Kidney (tissue), 14 donors: Measurements from ENCODE around the gene ASTN2. TPM values are rescaled to one million over a fixed set of nuclear protein-coding genes. Genes with fewer than 3 reads are reported as not detected.
A peak's percentile ranks its signal among the peaks of the same experiment; 100 is the strongest.

Experiments used
- DNase-seq, 5 donors: peaks; one replicate each; pipeline ENCODE4 v3.0.0-alpha.2; 2013 to 2020
- FAIRE-seq: peaks from 2 replicates; lab custom pipeline; 2012; peaks lifted over from hg19 to GRCh38; lab: Jason Lieb, UNC
- H3K27ac ChIP-seq, 2 donors: one replicate each; pipeline ENCODE4 v1.7.0; 2013; ENCODE audit warnings: low read depth in 2 of 2, low read length in 2 of 2, inconsistent platforms in 1 of 2
- H3K27me3 ChIP-seq: one replicate; pipeline ENCODE4 v1.7.1; 2013; ENCODE audit warnings: low read length, inconsistent platforms; ENCODE audit not compliant: control insufficient read depth, insufficient read depth
- H3K36me3 ChIP-seq, 3 donors: one replicate each; pipeline versions ENCODE4 v1.7.0 to v1.7.1; 2013; ENCODE audit warnings: low read length in 3 of 3, control low read depth in 1 of 3, inconsistent platforms in 1 of 3; ENCODE audit not compliant: insufficient read depth in 3 of 3, control insufficient read depth in 2 of 3
- H3K4me1 ChIP-seq, 3 donors: one replicate each; pipeline versions ENCODE4 v1.7.0 to v1.7.1; 2013; ENCODE audit warnings: low read length in 3 of 3, inconsistent platforms in 1 of 3, low read depth in 1 of 3; ENCODE audit not compliant: control insufficient read depth in 2 of 3, insufficient read depth in 2 of 3
- H3K4me3 ChIP-seq, 3 donors: one replicate each; pipeline versions ENCODE4 v1.7.0 to v1.8.1; 2013; ENCODE audit warnings: low read length in 3 of 3, control low read depth in 1 of 3, inconsistent platforms in 1 of 3
- H3K9ac ChIP-seq, 3 donors: one replicate each; pipeline versions ENCODE4 v1.7.0 to v1.7.1; 2013; ENCODE audit warnings: low read length in 3 of 3, control low read depth in 1 of 3, inconsistent platforms in 1 of 3
- H3K9me3 ChIP-seq, 3 donors: one replicate each; pipeline versions ENCODE4 v1.7.0 to v1.7.1; 2013; ENCODE audit warnings: low read length in 3 of 3, control low read depth in 1 of 3, inconsistent platforms in 1 of 3; ENCODE audit not compliant: control insufficient read depth in 2 of 3, insufficient read depth in 1 of 3
- intact Hi-C: fragments of 100-400 bp; cut with DNase I; formaldehyde crosslinking; loops from one replicate; pipeline ENCODE4 v1.11.1; 2022
- polyA plus RNA-seq: library from polyadenylated mRNA; stranded (reverse); fragments of 350-450 nt; fragmentation: Illumina TruSeq; extraction: RNeasy Lipid Tissue Mini Kit (QIAGEN cat#74804); gene quantifications from one replicate; pipeline ENCODE4 v1.2.3, GENCODE V29; 2014; ENCODE audit warnings: low read depth, low replicate concordance; ENCODE audit not compliant: insufficient read depth
- total RNA-seq: library from RNA; stranded (reverse); fragmentation: NEBNext Ultra II Directional; extraction: Animal tissue kit (Norgen Biotek cat#: 25700); gene quantifications from one replicate; pipeline ENCODE4 v1.2.1, GENCODE V29; 2021
- TF ChIP-seq, protein P1 (sequence below): IDR thresholded peaks from 3 replicates; pipeline ENCODE4 v1.5.1; 2012; ENCODE audit warnings: mild to moderate bottlenecking, moderate library complexity, borderline replicate concordance; ENCODE audit not compliant: insufficient read depth; ENCODE audit errors: extremely low read depth
- donor health status: control.
- donor health status: control.
- donor health status: control.
- donor health status: control.
- donor health status: control.
- donor health status: DM: yes; HTN: yes; CAD: no.
- donor health status: Normal renal cell carcinoma (clear cell type).

Gene ASTN2
- total and polyA plus RNA-seq, 2 donors from 2014 or later, result 7.6 to 11.5 TPM

DNA sequence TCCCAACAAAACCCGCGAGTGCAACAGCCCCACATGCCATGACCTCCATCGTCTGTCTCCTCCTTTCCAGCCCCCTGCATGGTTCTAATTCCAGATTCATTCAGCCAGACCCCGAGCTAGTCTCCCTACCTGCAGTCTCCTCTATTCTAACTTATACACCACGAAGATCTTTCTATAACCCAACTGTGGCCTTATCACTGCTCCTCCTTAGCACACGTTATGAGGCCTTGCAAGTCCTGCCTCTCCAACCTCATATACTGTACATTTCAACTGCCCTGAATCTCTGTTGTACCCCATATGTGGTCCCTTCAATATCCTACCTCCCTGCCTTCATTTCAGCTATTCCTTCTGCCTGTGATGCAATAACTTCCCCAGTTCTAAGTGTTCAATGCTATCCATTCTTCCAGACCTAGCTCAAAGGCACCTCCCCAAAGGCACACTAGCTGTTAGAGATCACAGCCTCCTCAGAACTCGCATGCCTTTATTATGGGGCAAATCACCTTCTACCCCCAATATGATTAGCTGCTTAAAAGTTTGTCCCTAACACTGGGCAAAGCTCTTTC is 942.8 kb downstream of the ASTN2 start:
- intact Hi-C loops, result no loop called here
- DNase-seq, result no peak
- no peak overlapping the region for H3K4me3 ChIP-seq
- H3K9me3 ChIP-seq, result no peaks in the 10 kb centered on the region
- H3K4me1 ChIP-seq, result peaks cover 5 to 13% (median 8%) of the 10 kb centered on the region in 3 donors
- H3K27me3 ChIP-seq, result no peaks in the 10 kb centered on the region
- no peaks in the 10 kb centered on the region for H3K36me3 ChIP-seq
- no peak overlapping the region for H3K9ac ChIP-seq
- H3K27ac ChIP-seq, result peak overlapping the region in 1 of 2 donors; percentile 57
- TF ChIP-seq, protein P1, sequence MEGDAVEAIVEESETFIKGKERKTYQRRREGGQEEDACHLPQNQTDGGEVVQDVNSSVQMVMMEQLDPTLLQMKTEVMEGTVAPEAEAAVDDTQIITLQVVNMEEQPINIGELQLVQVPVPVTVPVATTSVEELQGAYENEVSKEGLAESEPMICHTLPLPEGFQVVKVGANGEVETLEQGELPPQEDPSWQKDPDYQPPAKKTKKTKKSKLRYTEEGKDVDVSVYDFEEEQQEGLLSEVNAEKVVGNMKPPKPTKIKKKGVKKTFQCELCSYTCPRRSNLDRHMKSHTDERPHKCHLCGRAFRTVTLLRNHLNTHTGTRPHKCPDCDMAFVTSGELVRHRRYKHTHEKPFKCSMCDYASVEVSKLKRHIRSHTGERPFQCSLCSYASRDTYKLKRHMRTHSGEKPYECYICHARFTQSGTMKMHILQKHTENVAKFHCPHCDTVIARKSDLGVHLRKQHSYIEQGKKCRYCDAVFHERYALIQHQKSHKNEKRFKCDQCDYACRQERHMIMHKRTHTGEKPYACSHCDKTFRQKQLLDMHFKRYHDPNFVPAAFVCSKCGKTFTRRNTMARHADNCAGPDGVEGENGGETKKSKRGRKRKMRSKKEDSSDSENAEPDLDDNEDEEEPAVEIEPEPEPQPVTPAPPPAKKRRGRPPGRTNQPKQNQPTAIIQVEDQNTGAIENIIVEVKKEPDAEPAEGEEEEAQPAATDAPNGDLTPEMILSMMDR, result no peak
- FAIRE-seq, result no peak

DNA sequence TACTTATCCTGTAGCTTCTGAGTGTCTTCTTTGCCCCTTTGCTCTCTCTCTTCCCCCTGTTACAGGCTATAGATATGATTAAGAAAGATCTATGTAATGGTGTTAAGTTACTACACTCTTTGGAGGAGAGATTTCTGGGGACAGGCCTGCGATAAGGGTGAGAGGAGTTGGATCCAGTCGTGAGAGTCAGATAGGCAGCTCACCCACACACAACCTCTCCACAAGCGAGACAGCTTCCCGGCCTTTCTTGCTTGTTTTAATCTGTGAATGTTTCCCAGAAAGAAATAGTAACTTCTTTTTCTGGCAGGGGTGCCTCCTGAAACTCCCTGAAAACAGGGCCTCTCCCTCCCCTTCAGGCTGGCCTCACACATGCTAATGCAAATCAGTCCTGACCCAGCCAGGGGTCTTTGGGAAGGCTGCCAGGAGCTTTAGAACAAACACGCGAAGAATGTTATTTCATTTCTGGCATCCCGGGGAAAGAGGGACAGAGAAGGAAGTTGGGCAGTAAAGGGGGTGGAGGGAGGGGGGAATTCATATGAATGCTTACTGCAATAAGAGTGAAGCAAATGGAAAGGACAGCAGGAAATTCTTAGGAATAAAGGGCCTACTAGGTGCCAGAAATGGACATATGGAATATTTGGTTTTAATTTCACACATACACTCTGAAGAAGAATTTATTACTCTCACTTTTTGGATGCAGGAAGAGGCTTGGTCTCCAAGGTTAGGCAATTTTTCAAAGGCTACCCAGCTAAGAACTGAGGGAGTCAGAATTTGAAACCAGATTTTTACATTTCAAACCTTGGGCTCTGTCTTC is 943.6 kb downstream of the ASTN2 start:
- H3K4me1 ChIP-seq, result peaks cover 5 to 13% (median 8%) of the 10 kb centered on the region in 3 donors
- no peak overlapping the region for H3K9ac ChIP-seq
- no peaks in the 10 kb centered on the region for H3K9me3 ChIP-seq
- peak; percentile 77 to 98 (median 90) for DNase-seq
- TF ChIP-seq, protein P1, result no peak
- no peak for FAIRE-seq
- H3K36me3 ChIP-seq, result no peaks in the 10 kb centered on the region
- no peak overlapping the region for H3K4me3 ChIP-seq
- intact Hi-C loops, result no loop called here
- H3K27ac ChIP-seq, result peak overlapping the region; percentile 36 to 57
- H3K27me3 ChIP-seq, result no peaks in the 10 kb centered on the region

DNA sequence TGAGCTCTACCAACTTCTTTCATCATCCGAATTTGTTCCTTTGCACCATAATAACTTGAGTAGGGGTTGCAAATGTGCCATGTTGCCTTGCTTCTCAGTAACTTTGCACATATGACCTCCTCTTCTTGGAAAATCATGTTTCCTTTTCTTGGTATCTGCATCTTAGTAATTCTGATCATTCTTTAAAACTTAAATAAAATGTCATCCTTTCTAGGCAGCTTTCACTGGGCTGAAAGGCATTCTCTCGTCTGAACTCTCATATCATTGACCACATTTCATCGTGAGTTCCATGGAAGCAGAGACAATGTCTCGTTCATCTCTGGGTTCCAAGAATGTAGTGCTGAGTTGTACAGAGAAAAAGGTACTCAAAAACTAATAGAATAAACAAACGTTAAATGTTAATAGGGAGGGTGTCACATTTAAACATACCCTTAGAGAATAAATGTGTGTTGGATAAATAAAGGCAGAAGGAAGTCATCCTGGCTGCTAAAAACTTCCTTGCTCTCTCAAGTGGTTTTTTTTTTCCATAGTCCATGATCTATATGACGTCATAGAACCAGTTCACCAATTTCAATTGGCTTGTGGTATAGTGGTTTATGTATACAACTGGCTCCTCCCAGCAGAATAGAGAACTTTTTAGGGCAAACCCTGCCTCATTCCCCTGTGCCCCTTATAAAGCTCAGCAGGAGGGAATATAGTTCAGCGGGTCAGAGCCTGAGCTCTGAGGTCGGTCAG is 945.9 kb downstream of the ASTN2 start:
- no peak overlapping the region for H3K9ac ChIP-seq
- TF ChIP-seq, protein P1, result no peak
- no peak overlapping the region for H3K4me3 ChIP-seq
- intact Hi-C loops, result no loop called here
- FAIRE-seq, result no peak
- H3K27ac ChIP-seq, result no peak overlapping the region
- DNase-seq, result no peak
- H3K36me3 ChIP-seq, result no peaks in the 10 kb centered on the region
- H3K9me3 ChIP-seq, result no peaks in the 10 kb centered on the region
- H3K4me1 ChIP-seq, result peaks cover 5 to 13% (median 8%) of the 10 kb centered on the region in 3 donors
- H3K27me3 ChIP-seq, result no peaks in the 10 kb centered on the region
